HG02623 (cell line): ENCODE data around the gene SPEF2.

Experiments
- ATAC-seq: cut with Tn5 transposase; IDR thresholded peaks from one replicate; pipeline ENCODE4 v1.9.1; 2021; ENCODE audit warnings: moderate library complexity; ENCODE audit not compliant: unreplicated experiment

The SPEF2 gene, protein sequence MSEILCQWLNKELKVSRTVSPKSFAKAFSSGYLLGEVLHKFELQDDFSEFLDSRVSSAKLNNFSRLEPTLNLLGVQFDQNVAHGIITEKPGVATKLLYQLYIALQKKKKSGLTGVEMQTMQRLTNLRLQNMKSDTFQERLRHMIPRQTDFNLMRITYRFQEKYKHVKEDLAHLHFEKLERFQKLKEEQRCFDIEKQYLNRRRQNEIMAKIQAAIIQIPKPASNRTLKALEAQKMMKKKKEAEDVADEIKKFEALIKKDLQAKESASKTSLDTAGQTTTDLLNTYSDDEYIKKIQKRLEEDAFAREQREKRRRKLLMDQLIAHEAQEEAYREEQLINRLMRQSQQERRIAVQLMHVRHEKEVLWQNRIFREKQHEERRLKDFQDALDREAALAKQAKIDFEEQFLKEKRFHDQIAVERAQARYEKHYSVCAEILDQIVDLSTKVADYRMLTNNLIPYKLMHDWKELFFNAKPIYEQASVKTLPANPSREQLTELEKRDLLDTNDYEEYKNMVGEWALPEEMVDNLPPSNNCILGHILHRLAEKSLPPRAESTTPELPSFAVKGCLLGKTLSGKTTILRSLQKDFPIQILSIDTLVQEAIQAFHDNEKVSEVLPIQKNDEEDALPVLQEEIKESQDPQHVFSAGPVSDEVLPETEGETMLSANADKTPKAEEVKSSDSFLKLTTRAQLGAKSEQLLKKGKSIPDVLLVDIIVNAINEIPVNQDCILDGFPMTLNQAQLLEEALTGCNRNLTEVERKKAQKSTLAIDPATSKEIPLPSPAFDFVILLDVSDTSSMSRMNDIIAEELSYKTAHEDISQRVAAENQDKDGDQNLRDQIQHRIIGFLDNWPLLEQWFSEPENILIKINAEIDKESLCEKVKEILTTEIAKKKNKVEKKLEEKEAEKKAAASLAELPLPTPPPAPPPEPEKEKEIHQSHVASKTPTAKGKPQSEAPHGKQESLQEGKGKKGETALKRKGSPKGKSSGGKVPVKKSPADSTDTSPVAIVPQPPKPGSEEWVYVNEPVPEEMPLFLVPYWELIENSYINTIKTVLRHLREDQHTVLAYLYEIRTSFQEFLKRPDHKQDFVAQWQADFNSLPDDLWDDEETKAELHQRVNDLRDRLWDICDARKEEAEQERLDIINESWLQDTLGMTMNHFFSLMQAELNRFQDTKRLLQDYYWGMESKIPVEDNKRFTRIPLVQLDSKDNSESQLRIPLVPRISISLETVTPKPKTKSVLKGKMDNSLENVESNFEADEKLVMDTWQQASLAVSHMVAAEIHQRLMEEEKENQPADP (N-terminal part only)

DNA sequence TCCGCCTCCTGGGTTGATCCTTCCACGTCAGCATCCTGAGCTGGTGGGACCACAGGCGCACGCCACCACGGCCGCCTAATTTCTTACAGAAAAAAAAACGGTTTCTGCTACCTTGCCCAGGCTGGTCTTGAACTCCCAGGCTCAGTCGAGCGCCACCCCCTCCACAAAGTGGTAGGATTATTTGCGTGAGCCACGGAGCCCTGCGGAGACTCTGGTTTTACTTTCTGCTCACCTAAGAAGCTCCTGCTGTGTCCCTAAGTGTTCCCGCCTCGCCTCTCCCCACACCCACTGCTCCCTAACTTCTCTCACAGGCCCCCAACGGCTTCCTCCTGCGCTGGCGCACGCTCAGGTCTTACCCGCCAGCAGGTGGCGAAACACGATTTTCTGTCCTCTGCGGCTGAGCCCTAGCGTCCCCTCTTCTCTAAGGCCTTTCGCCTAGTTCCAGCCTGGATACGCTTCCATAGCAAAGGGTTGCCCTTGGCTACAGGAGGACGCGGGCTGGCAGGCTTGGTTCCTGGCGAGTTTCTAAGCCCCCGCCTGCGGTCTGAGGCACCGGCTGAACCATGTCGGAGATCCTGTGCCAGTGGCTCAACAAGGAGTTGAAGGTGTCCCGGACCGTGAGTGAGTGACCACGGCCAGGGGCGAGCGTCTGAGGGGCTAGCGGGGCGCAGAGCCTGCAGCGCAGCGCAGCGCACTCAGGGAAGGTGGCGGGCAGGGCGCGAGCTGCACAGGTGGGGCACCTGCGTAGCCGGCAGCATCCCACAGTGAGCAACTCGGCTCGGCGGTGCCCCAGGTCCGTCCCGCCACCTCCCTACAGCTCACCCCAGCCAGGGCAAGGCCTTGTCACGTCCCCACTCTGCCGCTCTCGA lies at the start of gene SPEF2:
SPEF2 (plus strand) TSS at position 429 of the 869 bp plus-strand sequence; CDS start at position 564, 135 bp downstream.
- peak; percentile 82 for ATAC-seq

DNA sequence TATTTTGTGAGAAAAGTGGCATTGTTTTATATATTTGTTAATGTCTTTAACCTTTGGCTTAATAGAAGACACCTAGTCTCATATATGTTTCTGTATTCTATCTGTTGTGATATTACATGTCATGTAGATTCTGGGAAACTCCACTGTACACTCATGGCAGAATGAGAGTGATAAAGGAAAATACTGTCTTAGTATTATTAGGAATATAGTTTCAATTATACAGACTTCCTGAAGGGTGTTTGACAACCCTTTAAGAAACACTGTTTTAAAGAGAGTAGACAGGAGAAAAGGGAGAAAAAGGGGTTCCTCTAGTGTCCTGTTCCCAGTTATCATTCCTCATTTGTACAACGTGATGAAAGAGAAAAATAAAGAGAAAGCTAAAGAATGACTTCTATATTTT lies 42.1 kb upstream of the SPEF2 start:
- no peak for ATAC-seq

DNA sequence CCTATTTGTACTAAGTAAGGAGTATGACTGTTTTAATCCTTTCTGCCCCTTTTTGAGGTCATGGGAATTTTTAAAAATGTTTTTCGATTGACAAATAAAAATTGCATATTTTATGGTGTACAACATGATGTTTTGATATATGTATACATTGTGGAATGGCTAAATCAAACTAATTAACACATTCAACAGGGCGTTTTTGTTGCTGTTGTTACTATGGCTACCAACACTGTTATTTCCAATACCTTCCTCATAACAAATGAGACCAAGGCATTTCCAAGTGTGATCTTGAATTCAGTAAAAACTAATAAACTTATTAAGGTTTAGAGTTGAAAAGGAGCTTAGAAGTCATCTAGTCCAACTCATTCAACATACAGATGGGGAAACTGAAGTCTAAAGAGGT lies 30.2 kb upstream of the SPEF2 start:
- ATAC-seq, result no peak

DNA sequence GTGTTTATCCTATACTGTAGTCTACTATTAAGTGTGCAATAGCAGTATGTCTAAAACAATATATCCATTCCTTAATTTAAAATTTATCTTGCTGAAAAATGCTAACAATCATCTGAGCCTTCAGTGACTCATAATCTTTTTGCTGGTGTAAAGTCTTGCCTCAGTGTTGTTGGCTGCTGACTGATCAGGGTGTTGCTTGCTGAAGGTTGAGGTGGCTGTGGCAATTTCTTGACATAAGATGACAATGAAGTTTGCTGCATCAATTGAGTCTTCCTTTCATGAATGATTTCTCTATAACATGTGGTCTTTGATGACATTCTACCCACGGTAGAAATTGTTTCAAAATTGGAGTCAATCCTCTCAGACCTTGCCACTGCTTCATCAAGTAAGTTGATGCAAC lies 24.3 kb upstream of the SPEF2 start:
- ATAC-seq, result no peak

DNA sequence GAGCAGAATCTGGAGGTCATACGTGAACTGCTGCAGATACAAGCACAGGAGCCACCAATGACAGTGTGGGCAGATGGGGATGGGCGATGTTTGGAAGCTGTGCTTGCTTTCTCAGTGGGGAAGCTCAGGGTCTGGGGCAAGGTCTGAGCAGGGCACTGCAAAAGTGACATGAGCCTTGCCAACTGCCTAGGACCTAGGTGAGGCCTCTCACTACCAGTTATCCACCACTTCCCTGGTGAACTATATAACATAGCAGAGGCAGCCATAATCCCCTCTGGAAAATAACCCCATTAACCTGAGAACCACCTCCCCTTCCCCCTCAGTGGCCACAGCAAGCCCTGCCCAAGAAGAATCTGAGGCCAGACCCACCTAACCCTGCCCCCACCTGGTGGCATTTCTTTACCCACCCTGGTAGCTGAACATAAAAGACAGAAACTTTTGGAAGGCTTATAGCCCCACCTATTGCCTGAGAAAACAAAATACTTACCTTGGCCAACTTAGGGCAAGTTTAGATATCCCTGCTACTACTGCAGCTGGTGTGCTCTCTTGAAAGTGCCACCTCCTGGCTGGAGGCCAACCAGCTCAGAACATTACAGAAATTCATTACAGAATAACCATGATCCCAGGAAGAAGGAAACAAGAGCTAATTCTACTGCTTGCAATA lies 18.8 kb upstream of the SPEF2 start:
- no peak for ATAC-seq

DNA sequence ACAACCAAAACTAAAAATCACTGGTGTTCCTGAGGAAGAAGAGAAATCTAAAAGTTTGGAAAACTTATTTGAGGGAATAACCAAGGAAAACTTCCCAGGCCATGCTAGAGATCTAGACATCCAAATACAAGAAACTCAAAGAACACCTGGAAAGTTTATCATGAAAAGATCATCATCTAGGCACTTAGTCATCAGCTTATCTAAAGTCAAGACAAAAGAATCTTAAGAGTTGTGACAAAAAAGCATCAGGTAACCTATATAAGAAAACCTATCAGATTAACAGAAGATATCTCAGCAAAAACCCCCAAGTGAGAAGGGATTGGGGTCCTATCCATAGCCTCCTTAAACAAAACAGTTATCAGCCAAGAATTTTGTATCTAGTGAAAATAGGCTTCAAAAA lies 17.1 kb upstream of the SPEF2 start:
- ATAC-seq, result no peak

DNA sequence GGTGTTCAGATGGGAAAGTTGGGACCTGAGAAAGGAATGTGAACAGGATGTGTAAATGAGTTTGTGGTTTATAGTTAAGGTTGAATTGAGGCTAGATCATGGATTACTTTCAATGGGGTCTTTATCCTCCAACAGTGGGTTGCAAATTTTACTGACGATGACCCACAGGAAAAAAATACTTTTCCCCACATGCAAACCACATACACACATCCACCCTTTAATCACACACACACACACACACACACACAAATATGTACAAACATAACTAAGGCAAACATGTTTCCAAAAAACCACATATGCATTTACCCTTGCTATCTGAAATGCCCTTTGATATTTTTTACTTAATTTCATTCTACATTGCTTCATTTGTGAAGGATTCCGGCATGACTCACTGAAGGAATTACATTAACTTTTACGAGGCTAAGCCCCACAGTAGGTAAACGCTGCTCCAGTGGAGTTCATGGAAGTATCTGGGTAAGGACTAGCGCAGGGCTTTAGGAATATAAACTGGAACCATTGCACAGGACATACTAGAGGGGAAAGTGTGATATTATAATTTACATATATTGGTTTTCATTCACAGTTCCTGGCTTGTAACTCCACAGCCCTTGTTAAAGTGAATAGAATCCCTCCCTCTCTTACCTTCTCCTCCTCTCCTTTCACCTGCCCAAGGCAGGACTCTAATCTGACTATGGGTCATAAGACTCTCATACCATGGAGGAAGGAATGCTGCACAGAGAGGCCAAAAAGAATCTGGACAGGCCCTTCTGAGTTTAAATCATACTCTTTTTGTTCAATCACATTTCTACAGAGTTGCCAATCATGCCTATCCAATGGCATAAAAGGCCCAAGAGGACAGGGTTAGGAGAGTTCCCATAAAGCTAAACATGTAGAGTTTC lies 8.5 kb upstream of the SPEF2 start:
- ATAC-seq, result no peak

DNA sequence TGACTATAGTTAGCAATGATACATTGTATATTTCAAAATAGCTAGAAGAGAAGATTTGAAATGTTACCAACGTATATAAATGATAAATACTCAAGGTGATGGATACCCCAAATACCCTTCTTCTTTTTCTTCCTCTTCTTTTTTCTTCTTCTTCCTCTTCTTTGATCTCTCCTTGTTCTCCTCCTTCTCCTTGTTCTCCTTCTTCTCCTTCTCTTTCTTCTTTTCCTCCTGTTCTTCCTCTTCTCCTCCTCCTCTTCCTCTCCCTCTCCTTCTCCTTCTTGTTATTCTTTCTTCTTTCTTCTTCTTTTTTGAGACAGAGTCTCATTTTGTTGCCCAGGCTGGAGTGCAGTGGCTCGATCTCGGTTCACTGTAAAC lies 616 bp upstream of the SPEF2 start:
- ATAC-seq, result no peak

DNA sequence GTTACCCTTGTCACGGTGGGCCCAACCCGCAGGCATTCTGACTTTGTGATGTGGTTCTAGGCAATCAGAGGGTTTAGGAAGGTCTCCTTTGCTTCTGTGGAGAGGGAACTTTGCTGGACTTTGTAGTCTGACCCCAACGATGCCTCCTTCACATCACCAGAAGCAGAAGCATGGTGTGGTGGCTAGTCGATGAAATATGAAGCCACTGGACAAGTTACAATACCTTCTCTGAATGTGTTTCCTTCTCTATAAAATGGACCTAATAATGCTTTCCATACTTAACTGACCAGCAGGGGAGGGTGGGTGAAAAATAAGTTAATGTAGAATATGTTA lies 607 bp downstream of the SPEF2 start:
- no peak for ATAC-seq

DNA sequence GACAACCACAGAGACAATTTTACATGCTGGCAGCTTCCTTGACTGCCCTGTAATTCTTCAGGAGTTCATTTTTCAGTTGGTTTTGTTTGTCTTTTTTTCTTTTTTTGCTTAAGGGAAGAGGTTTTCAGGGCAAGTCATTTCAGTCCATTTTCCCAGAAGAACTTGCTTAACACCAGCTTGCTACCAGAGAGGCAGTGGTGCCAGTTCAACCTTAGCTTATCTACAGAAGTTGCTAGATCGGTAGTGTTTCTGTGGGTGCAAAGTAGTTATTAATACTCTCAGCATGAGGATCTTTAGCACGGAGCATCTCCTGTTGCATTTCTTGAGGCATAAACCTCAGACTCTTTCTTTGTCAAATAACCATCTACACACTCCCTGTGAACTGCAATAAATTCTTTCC lies 1.1 kb downstream of the SPEF2 start:
- no peak for ATAC-seq

DNA sequence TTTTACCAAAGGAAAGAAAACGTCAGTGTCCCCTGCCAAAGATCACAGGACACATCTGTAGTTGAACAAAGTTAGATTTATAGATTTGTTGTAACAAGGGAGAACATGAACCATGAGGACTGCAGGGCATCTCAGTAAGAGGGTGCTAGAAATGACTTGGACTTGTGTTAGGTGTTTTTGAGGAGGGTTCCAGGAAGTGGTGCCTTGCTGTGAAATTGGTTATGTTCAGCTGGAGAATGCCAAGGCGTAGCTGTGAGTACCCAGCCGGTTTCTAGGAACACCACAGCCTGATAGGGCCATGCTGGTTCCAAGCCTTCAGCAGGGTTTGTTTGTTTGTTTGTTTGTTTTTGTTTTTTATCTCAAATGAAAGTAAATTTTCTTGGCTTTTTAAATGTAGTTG lies 5.3 kb downstream of the SPEF2 start:
- ATAC-seq, result no peak

DNA sequence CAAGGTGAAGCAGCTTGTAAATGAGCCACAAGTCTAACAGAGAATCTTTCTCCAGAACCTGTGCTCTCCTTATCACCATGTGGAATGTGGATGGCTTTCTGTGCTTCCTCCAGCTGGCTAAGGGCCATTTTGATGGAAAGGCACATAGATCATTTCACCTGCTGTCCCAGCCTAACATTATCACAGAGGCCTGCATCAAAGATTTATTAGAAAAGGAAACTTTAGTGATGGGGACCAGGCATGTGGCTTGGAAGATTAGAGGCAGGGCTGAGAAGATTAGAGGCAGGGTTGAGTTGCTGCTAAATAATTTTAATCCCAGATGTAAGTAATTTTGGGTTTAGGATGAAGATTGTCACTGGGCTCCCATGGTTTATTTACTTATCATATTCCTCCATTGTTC lies 6.3 kb downstream of the SPEF2 start:
- no peak for ATAC-seq

DNA sequence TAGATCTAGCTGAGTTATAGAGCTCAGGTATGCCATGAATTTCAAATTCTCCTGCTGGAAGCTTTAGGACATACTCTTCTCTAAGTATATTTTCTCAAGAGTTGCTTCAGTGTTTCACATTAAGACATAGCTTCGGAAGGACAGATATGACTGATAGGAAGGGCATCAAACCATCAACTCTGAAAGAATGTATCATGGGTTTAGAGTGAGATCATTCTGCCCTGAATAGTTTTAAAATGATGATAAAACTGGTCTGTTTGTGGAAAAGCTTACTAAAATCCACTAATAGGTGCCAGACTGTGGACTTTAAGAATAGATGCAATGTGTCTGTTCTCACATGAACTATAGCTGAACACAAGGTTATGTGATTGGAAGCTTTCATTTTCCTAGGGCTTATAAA lies 8.4 kb downstream of the SPEF2 start:
- ATAC-seq, result no peak

DNA sequence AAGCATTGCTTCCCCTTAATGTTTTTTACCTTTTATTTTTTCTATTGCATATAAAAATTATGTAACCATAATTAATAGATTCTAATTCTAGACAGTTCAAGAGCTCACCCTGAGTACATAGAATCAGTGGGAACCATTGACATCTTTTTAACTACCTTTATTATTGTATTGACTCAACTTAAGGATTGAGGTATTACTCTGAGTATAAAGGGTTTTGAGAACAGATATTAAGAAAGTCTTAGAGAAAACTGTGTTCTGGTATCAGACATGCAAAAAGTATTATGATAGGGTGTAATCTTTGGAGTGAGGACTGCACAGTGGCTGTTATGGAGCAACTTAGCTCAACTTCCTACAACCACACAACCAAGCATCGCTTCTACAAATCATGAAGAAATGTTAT lies 8.9 kb downstream of the SPEF2 start:
- ATAC-seq, result no peak

DNA sequence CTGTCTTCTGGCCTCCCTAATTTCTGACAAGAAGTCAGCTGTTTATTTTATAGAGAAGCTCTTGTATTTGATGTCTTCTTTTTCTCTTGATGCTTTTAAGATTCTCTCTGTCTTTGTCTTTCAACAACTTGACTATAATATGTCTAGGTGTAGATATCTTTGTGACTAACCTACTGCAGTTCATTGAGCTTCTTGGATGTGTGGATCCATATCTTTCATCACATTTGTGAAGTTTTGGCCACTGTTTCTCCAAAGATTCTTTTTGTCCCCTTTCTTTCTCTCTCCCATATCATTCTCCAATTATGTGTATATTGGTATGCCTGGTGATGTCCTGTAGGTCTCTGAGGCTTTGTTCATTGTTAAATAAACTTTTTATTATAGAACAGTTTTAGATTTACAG lies 16.7 kb downstream of the SPEF2 start:
- ATAC-seq, result no peak

DNA sequence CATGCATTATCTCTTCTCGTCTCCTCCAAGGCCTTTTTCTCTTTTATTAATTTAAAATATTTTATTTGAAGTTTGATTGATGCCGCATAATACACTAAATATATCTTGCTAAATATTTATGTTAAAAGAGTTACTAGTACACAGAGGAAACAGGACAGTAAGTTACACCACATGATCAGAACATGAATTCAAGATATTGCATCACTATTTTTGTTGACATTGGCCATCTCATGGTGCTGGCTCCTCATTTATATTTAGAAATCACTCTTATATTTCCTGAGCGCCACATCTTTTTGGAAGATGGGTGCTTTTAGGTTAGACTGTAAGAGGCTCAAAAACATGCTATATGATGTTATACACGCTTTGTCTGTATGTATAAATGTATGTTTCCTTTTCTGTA lies 23.0 kb downstream of the SPEF2 start:
- ATAC-seq, result no peak

DNA sequence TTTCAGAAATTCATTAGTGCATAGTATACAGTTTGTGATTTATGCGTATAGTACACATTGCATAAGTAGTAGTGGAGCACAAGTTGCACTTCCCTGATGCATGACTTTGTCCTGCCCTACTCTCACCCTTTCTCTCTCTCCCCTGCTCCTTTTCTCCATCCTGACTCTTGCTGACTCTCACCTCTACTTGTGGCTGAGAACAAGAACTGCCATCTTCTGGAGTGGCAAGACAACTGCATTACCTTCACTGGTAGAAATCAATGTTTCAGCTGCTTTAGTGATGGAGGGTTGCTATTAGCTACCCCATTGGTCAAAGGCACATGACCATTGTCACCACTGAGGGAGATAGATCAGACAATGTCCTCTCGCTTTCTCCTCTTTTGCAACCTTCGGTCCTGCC lies 26.9 kb downstream of the SPEF2 start:
- ATAC-seq, result no peak

DNA sequence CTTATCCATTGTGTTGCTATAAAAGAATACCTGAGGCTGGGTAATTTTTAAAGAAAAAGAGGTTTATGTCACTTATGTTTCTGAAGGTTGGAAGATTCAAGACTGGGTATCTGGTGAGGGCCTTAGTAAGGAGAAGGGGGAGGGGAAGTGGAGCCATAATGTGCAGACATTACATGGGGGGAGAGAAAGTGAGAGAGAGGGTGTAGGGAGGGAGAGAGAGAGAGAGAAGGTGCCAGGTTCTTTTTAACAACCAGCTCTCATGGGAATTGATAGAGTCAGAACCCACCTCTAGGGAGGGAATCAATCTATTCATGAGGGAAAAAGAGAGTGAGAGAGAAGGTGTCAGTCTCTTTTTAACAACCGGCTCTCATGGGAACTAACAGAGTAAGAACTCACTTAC lies 29.5 kb downstream of the SPEF2 start:
- no peak for ATAC-seq

DNA sequence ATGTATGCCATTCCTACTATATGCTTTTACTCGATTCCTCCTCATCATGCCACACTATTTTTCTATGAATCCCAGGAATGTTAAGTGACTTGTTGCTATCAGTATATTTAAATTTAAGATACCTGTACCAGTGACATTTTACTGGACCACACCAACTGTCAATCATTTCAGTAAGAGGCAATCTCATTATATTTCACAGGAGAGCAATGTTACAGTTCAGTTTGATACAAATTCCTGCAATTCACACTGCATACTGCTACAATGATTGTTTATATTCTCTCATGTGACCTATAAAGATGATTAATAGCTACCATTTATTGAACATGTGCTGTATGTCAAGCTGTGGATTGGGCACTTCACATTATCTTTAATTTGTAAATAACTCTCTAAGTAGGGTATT lies 30.0 kb downstream of the SPEF2 start:
- ATAC-seq, result no peak
